PC-3 (cell line): ENCODE measurements around the gene ZBTB40.

Source experiments
- EZH2 ChIP-seq: fragments of 300-600 bp; sonication (generic); IDR thresholded peaks from one replicate; pipeline ENCODE4 v1.6.1; 2017; ENCODE audit warnings: antibody characterized with exemption, mild to moderate bottlenecking, low read length; ENCODE audit not compliant: unreplicated experiment
- EZH2phosphoT487 ChIP-seq: fragments of 300-600 bp; sonication (generic); IDR thresholded peaks from 2 replicates; pipeline ENCODE4 v1.6.1; 2018; ENCODE audit warnings: mild to moderate bottlenecking, antibody characterized with exemption, low read length, borderline replicate concordance
- TF ChIP-seq, protein P1 (sequence below): fragments of 300-600 bp; sonication (generic); conservative IDR thresholded peaks from 2 replicates; pipeline ENCODE4 v1.5.1; 2017; ENCODE audit warnings: antibody characterized with exemption, low read depth, mild to moderate bottlenecking, low read length

DNA sequence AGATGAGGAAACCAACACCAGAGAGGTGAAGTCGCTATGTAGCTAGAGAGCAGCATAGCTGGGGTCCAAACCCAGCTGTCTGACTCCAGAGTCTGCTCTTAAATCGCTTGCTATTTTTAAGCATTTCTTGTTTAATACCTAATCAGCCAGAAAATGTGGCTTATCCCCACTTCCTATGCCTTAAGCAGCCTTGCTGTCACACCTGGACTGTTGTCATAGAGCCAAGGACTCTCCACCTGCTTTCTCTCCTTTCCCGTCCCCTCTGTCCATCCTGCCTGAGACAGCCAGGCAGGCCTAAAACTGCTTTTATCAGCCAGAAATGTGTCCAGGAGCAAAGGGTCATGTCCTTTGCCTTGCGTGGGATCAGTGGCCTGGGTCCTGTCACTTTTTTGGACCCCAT lies 83.3 kb downstream of the ZBTB40 start:
- TF ChIP-seq, protein P1, sequence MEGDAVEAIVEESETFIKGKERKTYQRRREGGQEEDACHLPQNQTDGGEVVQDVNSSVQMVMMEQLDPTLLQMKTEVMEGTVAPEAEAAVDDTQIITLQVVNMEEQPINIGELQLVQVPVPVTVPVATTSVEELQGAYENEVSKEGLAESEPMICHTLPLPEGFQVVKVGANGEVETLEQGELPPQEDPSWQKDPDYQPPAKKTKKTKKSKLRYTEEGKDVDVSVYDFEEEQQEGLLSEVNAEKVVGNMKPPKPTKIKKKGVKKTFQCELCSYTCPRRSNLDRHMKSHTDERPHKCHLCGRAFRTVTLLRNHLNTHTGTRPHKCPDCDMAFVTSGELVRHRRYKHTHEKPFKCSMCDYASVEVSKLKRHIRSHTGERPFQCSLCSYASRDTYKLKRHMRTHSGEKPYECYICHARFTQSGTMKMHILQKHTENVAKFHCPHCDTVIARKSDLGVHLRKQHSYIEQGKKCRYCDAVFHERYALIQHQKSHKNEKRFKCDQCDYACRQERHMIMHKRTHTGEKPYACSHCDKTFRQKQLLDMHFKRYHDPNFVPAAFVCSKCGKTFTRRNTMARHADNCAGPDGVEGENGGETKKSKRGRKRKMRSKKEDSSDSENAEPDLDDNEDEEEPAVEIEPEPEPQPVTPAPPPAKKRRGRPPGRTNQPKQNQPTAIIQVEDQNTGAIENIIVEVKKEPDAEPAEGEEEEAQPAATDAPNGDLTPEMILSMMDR, result no peak
- TF ChIP-seq EZH2 (no peak), EZH2phosphoT487 (no peak)
